Pancreas (tissue), 10 donors: ENCODE measurements around the gene PAM. TPM values are rescaled to one million over a fixed set of nuclear protein-coding genes. Genes with fewer than 3 reads are reported as not detected.
A peak's percentile ranks its signal among the peaks of the same experiment; 100 is the strongest.

Experiments used
- ATAC-seq, 4 donors: fragments of 200-7000 bp; cut with Tn5 transposase; one replicate each; pipeline versions ENCODE4 v1.8.0 to v1.9.1; 2020; ENCODE audit warnings: mild to moderate bottlenecking in 4 of 4, moderate library complexity in 4 of 4
- DNase-seq, 6 donors: peaks; one replicate each; pipeline ENCODE4 v3.0.0-alpha.2; 2020
- FAIRE-seq: peaks from 2 replicates; lab custom pipeline; 2012; peaks lifted over from hg19 to GRCh38; lab: Jason Lieb, UNC
- H3K27ac ChIP-seq, 4 donors: fragments of 200-600 bp; sonication (generic); 1 replicate in 3 of 4; 2 replicates in 1 of 4; pipeline versions ENCODE4 v1.5.0 to v1.8.0; 2020
- H3K27me3 ChIP-seq, 4 donors: fragments of 200-600 bp; one replicate each; pipeline ENCODE4 v1.8.0; 2021
- H3K36me3 ChIP-seq, 3 donors: fragments of 200-600 bp; sonication (generic) in 1 of 3; one replicate each; pipeline versions ENCODE4 v1.5.0 to v1.8.0; 2020 to 2021
- H3K4me1 ChIP-seq, 3 donors: fragments of 200-600 bp; one replicate each; pipeline ENCODE4 v1.8.0; 2021
- H3K4me3 ChIP-seq, 4 donors: fragments of 200-600 bp; sonication (generic) in 2 of 4; one replicate each; pipeline versions ENCODE4 v1.5.0 to v1.8.0; 2020 to 2021
- H3K9me3 ChIP-seq, 4 donors: fragments of 200-600 bp; one replicate each; pipeline ENCODE4 v1.8.0; 2021
- CTCF ChIP-seq, 4 donors: fragments of 200-600 bp; sonication (generic) in 3 of 4; IDR thresholded peaks; one replicate each; pipeline versions ENCODE4 v1.5.0 to v1.8.0; 2021; ENCODE audit warnings: antibody characterized with exemption in 4 of 4
- WGBS, 2 donors: extraction: QIAGEN DNeasy Blood & Tissue Kit; methylation state at CpG; one replicate each; pipeline ENCODE4 v1.1.7; 2013; 5-methylcytosine and 5-hydroxymethylcytosine counted together
- intact Hi-C, 3 donors: fragments of 100-400 bp; cut with DNase I; formaldehyde crosslinking; loops; one replicate each; pipeline versions ENCODE4 v1.11.1 to v1.14.2; 2022
- polyA plus RNA-seq, 2 donors: library from polyadenylated mRNA; stranded (reverse); fragments of 200-250 nt; gene quantifications; one replicate each; pipeline ENCODE4 v1.2.3, GENCODE V29; 2013
- total RNA-seq, 6 donors: library from RNA; stranded (reverse); fragmentation: NEBNext Ultra II Directional in 4 of 6; extraction: Animal tissue kit (Norgen Biotek cat#: 25700) in 4 of 6; gene quantifications; one replicate each; pipeline versions ENCODE4 v1.2.1 to v1.2.4, GENCODE V29; 2021 to 2023
- donor health status: healthy with polysubstance abuse.
- donor health status: DM: no; HTN: no; CAD: no; lungs with moderate emphysema.
- donor health status: DM: no; HTN: no; CAD: no.
- donor health status: control.
- donor health status: control.
- donor health status: Bipolar disorder and iron deficiency.
- donor health status: DM: yes; HTN: yes; CAD: no.
- donor health status: DM: no; HTN: no; CAD: no.
- donor health status: DM: no; HTN: no; CAD: no.
- donor health status: DM: yes; HTN: yes; CAD: no.

PAM gene
- total and polyA plus RNA-seq, 8 donors = 47.0 to 242 (median 85.8) TPM

- no peak for FAIRE-seq
- Histone ChIP-seq H3K4me3 (no peak overlapping the region), H3K9me3 (no peaks in the 10 kb centered on the region), H3K4me1 (no peaks in the 10 kb centered on the region), H3K27ac (no peak overlapping the region), H3K27me3 (no peaks in the 10 kb centered on the region), H3K36me3 (no peaks in the 10 kb centered on the region)
- no peak for ATAC-seq
- 46 to 94% methylated on average over 2 of the region's 2 CpGs for WGBS, 2 donors
- intact Hi-C loops = no loop called here
- DNase-seq = no peak
- no peak for TF ChIP-seq CTCF (IDR thresholded peaks at IDR 0.05)
Measured at GRCh38 chr5:103027267-103027666, 272.2 kb downstream of the PAM start.

- Histone ChIP-seq H3K9me3 (no peaks in the 10 kb centered on the region), H3K4me1 (no peaks in the 10 kb centered on the region), H3K27me3 (no peaks in the 10 kb centered on the region), H3K36me3 (no peaks in the 10 kb centered on the region), H3K4me3 (no peak overlapping the region), H3K27ac (no peak overlapping the region)
- no peak for ATAC-seq
- FAIRE-seq = no peak
- TF ChIP-seq CTCF (IDR thresholded peaks at IDR 0.05) = no peak
- intact Hi-C loops = no loop called here
- no peak for DNase-seq
Measured at GRCh38 chr5:103031607-103032006, 276.5 kb downstream of the PAM start.

- WGBS, 2 donors = 92 to 93% methylated on average over 6 of the region's 6 CpGs
- intact Hi-C loops = no loop called here
- H3K36me3 ChIP-seq = no peaks in the 10 kb centered on the region
- TF ChIP-seq CTCF (IDR thresholded peaks at IDR 0.05) = no peak
- H3K27ac ChIP-seq = no peak overlapping the region
- peak in 2 of 6 donors; percentile 9 to 55 for DNase-seq
- H3K27me3 ChIP-seq = no peaks in the 10 kb centered on the region
- no peaks in the 10 kb centered on the region for H3K4me1 ChIP-seq
- H3K9me3 ChIP-seq = no peaks in the 10 kb centered on the region
- H3K4me3 ChIP-seq = no peak overlapping the region
- no peak for ATAC-seq
- FAIRE-seq = no peak
Measured at GRCh38 chr5:103033696-103034095, 278.6 kb downstream of the PAM start.

- no peak overlapping the region for H3K27ac ChIP-seq
- no peaks in the 10 kb centered on the region for H3K9me3 ChIP-seq
- H3K4me3 ChIP-seq = no peak overlapping the region
- no peaks in the 10 kb centered on the region for H3K27me3 ChIP-seq
- DNase-seq (peak in 1 of 6 donors; percentile 11), ATAC-seq (no peak), FAIRE-seq (no peak)
- no peak for TF ChIP-seq CTCF (IDR thresholded peaks at IDR 0.05)
- H3K4me1 ChIP-seq = no peaks in the 10 kb centered on the region
- no peaks in the 10 kb centered on the region for H3K36me3 ChIP-seq
- intact Hi-C loops = no loop called here
- WGBS, 2 donors = 90 to 91% methylated on average over 8 of the region's 8 CpGs
Measured at GRCh38 chr5:103034662-103035392, 279.7 kb downstream of the PAM start.

GRCh38 chr5:103035701-103036100 lies 280.6 kb downstream of the PAM start:
- no peak for FAIRE-seq
- no peaks in the 10 kb centered on the region for H3K27me3 ChIP-seq
- no peak for ATAC-seq
- intact Hi-C loops = no loop called here
- H3K9me3 ChIP-seq = no peaks in the 10 kb centered on the region
- no peak for TF ChIP-seq CTCF (IDR thresholded peaks at IDR 0.05)
- 0 to 72% methylated on average over 2 of the region's 2 CpGs for WGBS, 2 donors
- no peak for DNase-seq
- no peak overlapping the region for H3K4me3 ChIP-seq
- H3K36me3 ChIP-seq = no peaks in the 10 kb centered on the region
- no peak overlapping the region for H3K27ac ChIP-seq
- no peaks in the 10 kb centered on the region for H3K4me1 ChIP-seq
